ENCODE measurements around the gene LCTL.

LCTL gene

DNA sequence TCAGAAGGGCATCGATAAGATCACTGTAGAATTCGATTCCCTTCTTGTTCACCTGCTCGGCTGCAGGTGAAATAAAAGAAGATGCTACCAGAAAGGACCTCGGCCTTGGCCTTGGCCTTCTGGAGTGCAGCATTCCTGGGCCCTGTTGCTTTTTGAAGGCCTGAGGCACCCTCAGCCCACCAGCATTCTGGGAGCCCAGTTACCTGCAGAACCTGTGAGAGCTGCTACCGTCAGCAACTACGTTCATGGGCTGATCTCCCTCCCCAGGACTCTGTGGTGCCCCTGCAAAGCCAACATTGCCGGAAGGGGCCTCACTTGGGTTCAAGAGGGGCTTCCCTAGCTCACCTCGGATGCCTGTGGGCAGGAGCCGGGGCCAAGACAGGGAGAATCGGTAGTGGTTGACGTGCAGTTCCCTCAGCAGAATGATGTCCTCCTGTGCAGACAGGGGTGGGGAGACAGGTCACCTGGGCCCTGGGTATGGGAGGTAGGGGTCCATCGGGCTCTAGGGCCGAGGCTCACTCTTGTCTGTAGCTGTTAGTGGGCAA is 2.2 kb downstream of the LCTL start:
- Histone ChIP-seq H3K4me1 (ENCODE audit: control insufficient read depth, insufficient read depth, low read length) (peaks cover 25% of the 10 kb centered on the region), H3K36me3 (ENCODE audit: control insufficient read depth, insufficient read depth, low read length) (0 out of 2 replicates have a peak, but pooled peaks cover 3% of the 10 kb centered on the region), H3K27me3 (ENCODE audit: control insufficient read depth, insufficient read depth, low read length) (no peaks in the 10 kb centered on the region), H3K9me3 (ENCODE audit: control insufficient read depth, insufficient read depth, low read depth, low read length) (no peaks in the 10 kb centered on the region), H3K9ac (ENCODE audit: low read length) (no peak overlapping the region), H3K4me3 (ENCODE audit: low read depth, low read length) (no peak overlapping the region), H3K27ac (ENCODE audit: low read depth, low read length) (no peak overlapping the region)

GRCh38 chr15:66563126-66563525 is 2.7 kb downstream of the LCTL start:
- Histone ChIP-seq H3K9me3 (ENCODE audit: control insufficient read depth, insufficient read depth, low read depth, low read length) (no peaks in the 10 kb centered on the region), H3K4me1 (ENCODE audit: control insufficient read depth, insufficient read depth, low read length) (peaks cover 25% of the 10 kb centered on the region), H3K9ac (ENCODE audit: low read length) (no peak overlapping the region), H3K27me3 (ENCODE audit: control insufficient read depth, insufficient read depth, low read length) (no peaks in the 10 kb centered on the region), H3K27ac (ENCODE audit: low read depth, low read length) (no peak overlapping the region), H3K36me3 (ENCODE audit: control insufficient read depth, insufficient read depth, low read length) (0 out of 2 replicates have a peak, but pooled peaks cover 3% of the 10 kb centered on the region), H3K4me3 (ENCODE audit: low read depth, low read length) (no peak overlapping the region)

DNA sequence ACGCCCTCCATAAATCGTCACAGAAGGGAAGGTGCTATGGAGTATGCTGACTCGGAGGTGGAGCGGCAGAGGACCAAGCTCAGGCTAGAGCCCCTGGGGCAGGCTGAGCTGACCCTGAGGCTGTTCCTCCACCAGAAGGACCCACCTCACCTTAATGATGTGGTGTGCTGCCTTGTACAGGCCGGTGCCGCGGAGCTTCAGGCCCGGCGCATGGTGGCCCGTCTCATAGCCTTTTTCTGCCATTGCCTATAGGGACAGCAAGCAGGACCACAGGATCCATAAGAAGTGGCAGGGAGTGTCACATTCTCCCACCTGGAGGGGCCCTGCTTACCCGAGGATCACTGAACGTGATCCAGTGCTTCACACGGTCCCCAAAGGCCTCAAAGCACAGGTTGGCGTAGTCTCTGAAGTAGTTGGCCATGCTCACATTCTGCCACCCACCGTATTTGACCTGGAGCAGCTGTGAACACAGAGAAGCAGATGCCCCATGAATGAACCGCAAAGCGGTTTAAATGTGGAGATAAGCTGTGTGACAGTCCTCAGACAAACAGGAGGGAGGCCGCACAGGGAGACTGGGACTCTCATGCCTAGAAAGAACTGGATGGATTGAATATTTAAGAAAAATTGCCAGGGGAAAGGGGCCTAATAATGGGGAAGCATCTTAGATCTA is 4.8 kb downstream of the LCTL start:
- no peaks in the 10 kb centered on the region for H3K27me3 ChIP-seq (ENCODE audit: control insufficient read depth, insufficient read depth, low read length)
- H3K4me3 ChIP-seq (ENCODE audit: low read depth, low read length): no peak overlapping the region
- H3K9ac ChIP-seq (ENCODE audit: low read length): no peak overlapping the region
- H3K36me3 ChIP-seq (ENCODE audit: control insufficient read depth, insufficient read depth, low read length): 0 out of 2 replicates have a peak, but pooled peaks cover 3% of the 10 kb centered on the region
- H3K9me3 ChIP-seq (ENCODE audit: control insufficient read depth, insufficient read depth, low read depth, low read length): no peaks in the 10 kb centered on the region
- H3K4me1 ChIP-seq (ENCODE audit: control insufficient read depth, insufficient read depth, low read length): peaks cover 17% of the 10 kb centered on the region
- H3K27ac ChIP-seq (ENCODE audit: low read depth, low read length): no peak overlapping the region

GRCh38 chr15:66558271-66558670 is 7.5 kb downstream of the LCTL start:
- H3K36me3 ChIP-seq (ENCODE audit: control insufficient read depth, insufficient read depth, low read length): 0 out of 2 replicates have a peak, but pooled peaks cover 3% of the 10 kb centered on the region
- no peak overlapping the region for H3K27ac ChIP-seq (ENCODE audit: low read depth, low read length)
- no peaks in the 10 kb centered on the region for H3K4me1 ChIP-seq (ENCODE audit: control insufficient read depth, insufficient read depth, low read length)
- H3K27me3 ChIP-seq (ENCODE audit: control insufficient read depth, insufficient read depth, low read length): no peaks in the 10 kb centered on the region
- H3K4me3 ChIP-seq (ENCODE audit: low read depth, low read length): no peak overlapping the region
- no peaks in the 10 kb centered on the region for H3K9me3 ChIP-seq (ENCODE audit: control insufficient read depth, insufficient read depth, low read depth, low read length)
- no peak overlapping the region for H3K9ac ChIP-seq (ENCODE audit: low read length)

DNA sequence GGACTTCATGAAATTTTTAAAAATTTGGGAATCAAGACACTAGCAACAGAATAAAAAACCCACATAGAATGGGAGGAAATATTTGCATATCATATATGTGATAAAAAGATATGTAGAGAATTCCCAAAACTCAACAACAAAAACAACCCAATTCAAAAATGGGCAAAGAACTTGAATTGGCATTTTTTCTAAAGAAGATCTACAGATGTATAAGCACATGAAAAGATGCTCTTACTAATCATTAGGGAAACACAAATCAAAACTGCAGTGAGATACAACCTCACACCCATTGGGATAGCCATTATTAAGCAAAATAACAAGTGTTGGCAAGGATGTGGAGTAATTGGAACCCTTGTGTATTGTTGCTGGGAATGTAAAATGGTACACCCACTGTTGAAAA is 10.1 kb downstream of the LCTL start:
- Histone ChIP-seq H3K36me3 (ENCODE audit: control insufficient read depth, insufficient read depth, low read length) (peaks cover 8% of the 10 kb centered on the region), H3K9ac (ENCODE audit: low read length) (no peak overlapping the region), H3K27me3 (ENCODE audit: control insufficient read depth, insufficient read depth, low read length) (no peaks in the 10 kb centered on the region), H3K4me1 (ENCODE audit: control insufficient read depth, insufficient read depth, low read length) (no peaks in the 10 kb centered on the region), H3K4me3 (ENCODE audit: low read depth, low read length) (no peak overlapping the region), H3K27ac (ENCODE audit: low read depth, low read length) (no peak overlapping the region), H3K9me3 (ENCODE audit: control insufficient read depth, insufficient read depth, low read depth, low read length) (no peaks in the 10 kb centered on the region)

- H3K4me3 ChIP-seq (ENCODE audit: low read depth, low read length): no peak overlapping the region
- H3K27me3 ChIP-seq (ENCODE audit: control insufficient read depth, insufficient read depth, low read length): no peaks in the 10 kb centered on the region
- H3K27ac ChIP-seq (ENCODE audit: low read depth, low read length): no peak overlapping the region
- H3K36me3 ChIP-seq (ENCODE audit: control insufficient read depth, insufficient read depth, low read length): peaks cover 55% of the 10 kb centered on the region
- H3K9me3 ChIP-seq (ENCODE audit: control insufficient read depth, insufficient read depth, low read depth, low read length): no peaks in the 10 kb centered on the region
- H3K9ac ChIP-seq (ENCODE audit: low read length): no peak overlapping the region
- no peaks in the 10 kb centered on the region for H3K4me1 ChIP-seq (ENCODE audit: control insufficient read depth, insufficient read depth, low read length)
These were observed 20.5 kb downstream of the LCTL start for GRCh38 chr15:66545255-66545654.

DNA sequence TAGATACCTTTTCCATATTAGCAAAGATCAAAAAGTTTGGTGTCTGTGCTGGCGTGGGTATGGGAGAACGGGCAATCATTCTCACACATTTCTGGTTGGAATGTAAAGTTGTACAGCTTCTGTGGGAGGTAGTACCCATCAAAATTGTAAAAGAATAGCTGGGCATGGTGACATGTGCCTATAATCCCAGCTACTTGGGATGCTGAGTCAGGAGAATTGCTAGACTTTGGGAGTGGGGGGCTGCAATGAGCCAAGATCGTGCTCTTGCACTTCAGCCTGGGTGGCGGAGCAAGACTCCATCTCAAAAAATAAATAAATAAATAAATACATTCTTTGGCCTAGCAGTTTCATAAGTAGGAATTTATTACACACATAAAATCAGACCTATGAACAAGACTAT is 22.9 kb downstream of the LCTL start:
- no peak overlapping the region for H3K9ac ChIP-seq (ENCODE audit: low read length)
- H3K4me1 ChIP-seq (ENCODE audit: control insufficient read depth, insufficient read depth, low read length): no peaks in the 10 kb centered on the region
- no peak overlapping the region for H3K27ac ChIP-seq (ENCODE audit: low read depth, low read length)
- no peaks in the 10 kb centered on the region for H3K27me3 ChIP-seq (ENCODE audit: control insufficient read depth, insufficient read depth, low read length)
- H3K4me3 ChIP-seq (ENCODE audit: low read depth, low read length): no peak overlapping the region
- no peaks in the 10 kb centered on the region for H3K9me3 ChIP-seq (ENCODE audit: control insufficient read depth, insufficient read depth, low read depth, low read length)
- peaks cover 61% of the 10 kb centered on the region for H3K36me3 ChIP-seq (ENCODE audit: control insufficient read depth, insufficient read depth, low read length)

DNA sequence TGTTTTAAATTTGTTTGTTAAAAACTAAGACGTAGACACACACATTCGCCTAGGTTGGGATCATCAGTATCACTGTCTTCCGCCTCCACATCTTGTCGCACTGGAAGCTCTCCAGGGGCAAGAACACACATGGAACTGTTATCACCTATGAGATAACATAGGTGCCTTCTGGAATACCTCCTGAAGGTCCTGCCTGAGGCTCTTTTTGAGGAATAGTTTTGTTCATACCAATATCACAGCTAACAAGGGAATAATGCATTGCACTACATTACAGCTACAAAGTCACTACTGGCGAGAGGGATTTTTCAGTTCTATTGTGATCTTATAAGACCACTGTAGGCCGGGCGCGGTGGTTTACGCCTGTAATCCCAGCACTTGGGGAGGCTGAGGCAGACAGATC is 30.7 kb downstream of the LCTL start:
- Histone ChIP-seq H3K4me1 (ENCODE audit: control insufficient read depth, insufficient read depth, low read length) (no peaks in the 10 kb centered on the region), H3K9me3 (ENCODE audit: control insufficient read depth, insufficient read depth, low read depth, low read length) (no peaks in the 10 kb centered on the region), H3K27ac (ENCODE audit: low read depth, low read length) (no peak overlapping the region), H3K27me3 (ENCODE audit: control insufficient read depth, insufficient read depth, low read length) (no peaks in the 10 kb centered on the region), H3K36me3 (ENCODE audit: control insufficient read depth, insufficient read depth, low read length) (peaks cover 81% of the 10 kb centered on the region), H3K4me3 (ENCODE audit: low read depth, low read length) (no peak overlapping the region), H3K9ac (ENCODE audit: low read length) (no peak overlapping the region)

DNA sequence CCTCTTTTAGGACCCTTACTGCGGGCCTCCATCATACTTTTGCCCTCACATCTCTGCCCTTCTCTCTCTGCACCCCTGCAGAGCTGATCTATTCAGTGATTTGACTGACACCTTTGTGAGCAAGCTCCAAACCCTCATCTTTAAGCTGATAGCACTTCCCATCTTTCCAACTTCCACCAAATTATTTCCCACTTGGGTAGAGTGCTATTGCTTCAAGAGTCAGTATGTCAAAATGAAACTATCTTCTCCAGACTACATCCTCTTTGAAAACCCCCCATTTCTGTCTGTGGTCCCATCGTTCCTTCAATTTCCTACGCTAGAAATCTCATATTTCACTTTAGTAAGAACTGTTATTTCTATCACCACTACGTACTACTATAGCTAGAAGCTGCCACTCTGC is 41.0 kb downstream of the LCTL start:
- H3K36me3 ChIP-seq (ENCODE audit: control insufficient read depth, insufficient read depth, low read length): peaks cover 91% of the 10 kb centered on the region
- no peak overlapping the region for H3K27ac ChIP-seq (ENCODE audit: low read depth, low read length)
- no peaks in the 10 kb centered on the region for H3K4me1 ChIP-seq (ENCODE audit: control insufficient read depth, insufficient read depth, low read length)
- H3K9me3 ChIP-seq (ENCODE audit: control insufficient read depth, insufficient read depth, low read depth, low read length): no peaks in the 10 kb centered on the region
- H3K4me3 ChIP-seq (ENCODE audit: low read depth, low read length): no peak overlapping the region
- H3K9ac ChIP-seq (ENCODE audit: low read length): no peak overlapping the region
- H3K27me3 ChIP-seq (ENCODE audit: control insufficient read depth, insufficient read depth, low read length): no peaks in the 10 kb centered on the region

GRCh38 chr15:66523926-66524325 is 41.9 kb downstream of the LCTL start:
- no peak overlapping the region for H3K4me3 ChIP-seq (ENCODE audit: low read depth, low read length)
- peaks cover 86% of the 10 kb centered on the region for H3K36me3 ChIP-seq (ENCODE audit: control insufficient read depth, insufficient read depth, low read length)
- H3K9me3 ChIP-seq (ENCODE audit: control insufficient read depth, insufficient read depth, low read depth, low read length): no peaks in the 10 kb centered on the region
- H3K9ac ChIP-seq (ENCODE audit: low read length): no peak overlapping the region
- H3K27ac ChIP-seq (ENCODE audit: low read depth, low read length): no peak overlapping the region
- H3K4me1 ChIP-seq (ENCODE audit: control insufficient read depth, insufficient read depth, low read length): no peaks in the 10 kb centered on the region
- H3K27me3 ChIP-seq (ENCODE audit: control insufficient read depth, insufficient read depth, low read length): no peaks in the 10 kb centered on the region

DNA sequence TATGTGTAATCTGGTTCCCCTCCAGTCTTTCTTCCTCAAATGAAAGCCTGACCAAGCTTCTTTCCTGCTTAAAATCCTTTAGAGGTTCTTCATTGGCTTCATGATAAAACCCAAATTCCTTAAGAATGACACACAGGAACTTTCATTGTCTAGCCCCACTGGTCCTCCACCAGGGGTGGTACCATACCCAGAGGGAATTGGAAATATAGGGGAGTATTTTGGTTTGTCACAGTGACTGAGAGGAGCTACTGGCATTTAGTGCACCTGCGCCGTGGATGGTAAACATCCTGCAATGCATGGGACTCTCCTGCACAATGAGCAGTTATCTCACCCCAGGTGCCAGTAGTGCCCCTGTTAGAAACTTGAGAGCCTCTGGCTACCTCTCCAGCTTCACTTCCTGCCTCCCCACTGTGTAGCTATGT is 49.9 kb downstream of the LCTL start:
- peaks cover 8% of the 10 kb centered on the region for H3K4me1 ChIP-seq (ENCODE audit: control insufficient read depth, insufficient read depth, low read length)
- no peak overlapping the region for H3K4me3 ChIP-seq (ENCODE audit: low read depth, low read length)
- H3K36me3 ChIP-seq (ENCODE audit: control insufficient read depth, insufficient read depth, low read length): peaks cover 64% of the 10 kb centered on the region
- no peak overlapping the region for H3K9ac ChIP-seq (ENCODE audit: low read length)
- H3K27ac ChIP-seq (ENCODE audit: low read depth, low read length): no peak overlapping the region
- H3K27me3 ChIP-seq (ENCODE audit: control insufficient read depth, insufficient read depth, low read length): no peaks in the 10 kb centered on the region
- no peaks in the 10 kb centered on the region for H3K9me3 ChIP-seq (ENCODE audit: control insufficient read depth, insufficient read depth, low read depth, low read length)
